Thyroid gland (tissue), 4 donors: ENCODE results near the gene COMP. TPM values are rescaled to one million over a fixed set of nuclear protein-coding genes. Genes with fewer than 3 reads are reported as not detected.

Experiments
- DNase-seq, 2 donors: peaks; one replicate each; pipeline ENCODE4 v3.0.0-alpha.2; 2019
- H3K27ac ChIP-seq, 3 donors: fragments of 200-600 bp; sonication (generic); 1 replicate in 2 of 3; 2 replicates in 1 of 3; pipeline ENCODE4 v1.5.1; 2016 to 2019; ENCODE audit warnings: mild to moderate bottlenecking in 1 of 3, moderate library complexity in 1 of 3
- H3K27me3 ChIP-seq: fragments of 200-600 bp; sonication (generic); one replicate; pipeline ENCODE4 v1.5.1; 2019
- H3K36me3 ChIP-seq, 2 donors: fragments of 200-600 bp; sonication (generic); one replicate each; pipeline ENCODE4 v1.5.1; 2016 to 2019
- H3K4me1 ChIP-seq, 2 donors: fragments of 200-600 bp; sonication (generic); one replicate each; pipeline ENCODE4 v1.5.1; 2017 to 2019
- H3K4me3 ChIP-seq, 3 donors: fragments of 200-600 bp; sonication (generic); replicated peaks in 1 of 3; 1 replicate in 2 of 3; 2 replicates in 1 of 3; pipeline ENCODE4 v1.5.1; 2016; ENCODE audit warnings: mild to moderate bottlenecking in 1 of 3
- H3K9me3 ChIP-seq: fragments of 200-600 bp; sonication (generic); one replicate; pipeline ENCODE4 v1.5.1; 2017
- CTCF ChIP-seq, 6 experiments: fragments of 200-600 bp in 3 of 6; fragments of 450-650 bp in 3 of 6; sonication (generic) in 3 of 6; IDR thresholded peaks; one replicate each; pipeline ENCODE4 v1.5.1; 2016 to 2019; ENCODE audit warnings: antibody characterized with exemption in 6 of 6, mild to moderate bottlenecking in 2 of 6, inconsistent platforms in 1 of 6, moderate library complexity in 1 of 6
- POLR2A ChIP-seq, 2 donors: fragments of 450-650 bp; IDR thresholded peaks; one replicate each; pipeline ENCODE4 v1.6.1; 2017; ENCODE audit warnings: antibody characterized with exemption in 2 of 2, mild to moderate bottlenecking in 2 of 2, moderate library complexity in 1 of 2
- WGBS, 2 donors: methylation state at CpG; one replicate each; pipeline ENCODE4 v1.1.5; 2017; 5-methylcytosine and 5-hydroxymethylcytosine counted together
- intact Hi-C: fragments of 100-400 bp; cut with DNase I; formaldehyde crosslinking; loops from one replicate; pipeline ENCODE4 v1.15.1; 2023
- total RNA-seq, 4 donors: library from RNA; depleted of rRNA; stranded (reverse); fragments of >200 nt; gene quantifications; one replicate each; pipeline ENCODE4 v1.2.3, GENCODE V29; 2016

COMP gene
- total RNA-seq, 4 donors from 2014 or later, result 0.33 to 33.3 (median 1.9) TPM

- no peaks in the 10 kb centered on the region for H3K36me3 ChIP-seq
- no peaks in the 10 kb centered on the region for H3K9me3 ChIP-seq
- H3K27ac ChIP-seq, result no peak overlapping the region
- H3K27me3 ChIP-seq, result no peaks in the 10 kb centered on the region
- 64 to 77% methylated on average over 7 to 11 of the region's 11 CpGs for WGBS, 2 donors
- TF ChIP-seq POLR2A (IDR thresholded peaks at IDR 0.05), result no peak
- TF ChIP-seq CTCF (IDR thresholded peaks at IDR 0.05), result no peak
- DNase-seq, result no peak
- no peaks in the 10 kb centered on the region for H3K4me1 ChIP-seq
- no peak overlapping the region for H3K4me3 ChIP-seq
- intact Hi-C loops, result no loop called here
These were observed 13.1 kb downstream of the COMP start for GRCh38 chr19:18778076-18778389.

GRCh38 chr19:18777301-18778075 lies 13.6 kb downstream of the COMP start:
- no peak overlapping the region for H3K27ac ChIP-seq
- H3K36me3 ChIP-seq, result no peaks in the 10 kb centered on the region
- no peak for DNase-seq
- no peaks in the 10 kb centered on the region for H3K9me3 ChIP-seq
- H3K4me3 ChIP-seq, result no peak overlapping the region
- no peaks in the 10 kb centered on the region for H3K27me3 ChIP-seq
- no peaks in the 10 kb centered on the region for H3K4me1 ChIP-seq
- TF ChIP-seq POLR2A (IDR thresholded peaks at IDR 0.05), result no peak
- TF ChIP-seq CTCF (IDR thresholded peaks at IDR 0.05), result no peak
- intact Hi-C loops, result no loop called here
- 53 to 64% methylated on average over 27 to 38 of the region's 71 CpGs for WGBS, 2 donors

- H3K4me1 ChIP-seq, result no peaks in the 10 kb centered on the region
- no peak for TF ChIP-seq POLR2A (IDR thresholded peaks at IDR 0.05)
- no peak for TF ChIP-seq CTCF (IDR thresholded peaks at IDR 0.05)
- H3K36me3 ChIP-seq, result no peaks in the 10 kb centered on the region
- intact Hi-C loops, result no loop called here
- WGBS, 2 donors, result 82 to 90% methylated on average over 4 to 5 of the region's 12 CpGs
- no peak for DNase-seq
- no peak overlapping the region for H3K27ac ChIP-seq
- no peak overlapping the region for H3K4me3 ChIP-seq
- no peaks in the 10 kb centered on the region for H3K9me3 ChIP-seq
- no peaks in the 10 kb centered on the region for H3K27me3 ChIP-seq
These were observed 14.4 kb downstream of the COMP start for GRCh38 chr19:18776736-18777135.

- intact Hi-C loops, result no loop called here
- TF ChIP-seq CTCF (IDR thresholded peaks at IDR 0.05) (no peak), POLR2A (IDR thresholded peaks at IDR 0.05) (no peak)
- no peaks in the 10 kb centered on the region for H3K36me3 ChIP-seq
- no peak overlapping the region for H3K27ac ChIP-seq
- no peak for DNase-seq
- H3K4me3 ChIP-seq, result no peak overlapping the region
- no peaks in the 10 kb centered on the region for H3K4me1 ChIP-seq
- no peaks in the 10 kb centered on the region for H3K9me3 ChIP-seq
- H3K27me3 ChIP-seq, result no peaks in the 10 kb centered on the region
- 81 to 83% methylated on average over 8 of the region's 8 CpGs for WGBS, 2 donors
These were observed 14.9 kb downstream of the COMP start for GRCh38 chr19:18776288-18776594.

- no peak overlapping the region for H3K4me3 ChIP-seq
- no peaks in the 10 kb centered on the region for H3K4me1 ChIP-seq
- no peak overlapping the region for H3K27ac ChIP-seq
- no peaks in the 10 kb centered on the region for H3K36me3 ChIP-seq
- TF ChIP-seq CTCF (IDR thresholded peaks at IDR 0.05), result no peak
- TF ChIP-seq POLR2A (IDR thresholded peaks at IDR 0.05), result no peak
- intact Hi-C loops, result no loop called here
- H3K9me3 ChIP-seq, result no peaks in the 10 kb centered on the region
- no peaks in the 10 kb centered on the region for H3K27me3 ChIP-seq
- WGBS, 2 donors, result 90 to 96% methylated on average over 3 to 13 of the region's 33 CpGs
- no peak for DNase-seq
These were observed 15.4 kb downstream of the COMP start for GRCh38 chr19:18775586-18776287.
